Esophagus muscularis mucosa (tissue), 3 donors: Measurements from ENCODE around the gene PLK1.

Experiments
- CTCF ChIP-seq, 3 experiments: fragments of 200-600 bp in 2 of 3; fragments of 450-650 bp in 1 of 3; sonication (generic) in 2 of 3; IDR thresholded peaks; one replicate each; pipeline ENCODE4 v1.5.1; 2017 to 2019; ENCODE audit warnings: antibody characterized with exemption in 3 of 3, mild to moderate bottlenecking in 2 of 3, moderate library complexity in 1 of 3
- POLR2AphosphoS5 ChIP-seq, 2 donors: sonication (generic); formaldehyde crosslinking; IDR thresholded peaks; one replicate each; pipeline ENCODE4 v1.6.1; 2017; ENCODE audit warnings: antibody characterized with exemption in 2 of 2

GRCh38 chr16:23640615-23640930 is 38.1 kb upstream of the PLK1 start:
- TF ChIP-seq POLR2AphosphoS5 (IDR thresholded peaks at IDR 0.05) (no peak), CTCF (IDR thresholded peaks at IDR 0.05) (no peak)
